Mucosa of stomach (tissue), 1 donor: ENCODE results near the gene SSU72.

Experiments
- H3K27me3 ChIP-seq: one replicate; pipeline ENCODE4 v1.7.0; 2013; ENCODE audit warnings: mild to moderate bottlenecking, low read length; ENCODE audit not compliant: control insufficient read depth, insufficient read depth
- H3K36me3 ChIP-seq: one replicate; pipeline ENCODE4 v1.7.0; 2013; ENCODE audit warnings: low read length; ENCODE audit not compliant: control insufficient read depth, insufficient read depth
- H3K4me1 ChIP-seq: one replicate; pipeline ENCODE4 v1.7.0; 2013; ENCODE audit warnings: mild to moderate bottlenecking, low read length; ENCODE audit not compliant: control insufficient read depth, insufficient read depth
- H3K4me3 ChIP-seq: one replicate; pipeline ENCODE4 v1.7.0; 2013; ENCODE audit warnings: low read length
- H3K9ac ChIP-seq: one replicate; pipeline ENCODE4 v1.7.0; 2013; ENCODE audit warnings: mild to moderate bottlenecking, low read length, moderate library complexity
- H3K9me3 ChIP-seq: one replicate; pipeline ENCODE4 v1.7.0; 2013; ENCODE audit warnings: mild to moderate bottlenecking, low read length, moderate library complexity; ENCODE audit not compliant: control insufficient read depth
- donor health status: Pancreatic carcinoma.

Gene SSU72

GRCh38 chr1:1574721-1575537 lies at the start of gene SSU72:
TSS of gene SSU72 (minus strand) at chr1:1574863. CDS start at chr1:1574557, 306 bp downstream.
- H3K27me3 ChIP-seq, result no peaks in the 10 kb centered on the region

GRCh38 chr1:1623631-1624442 lies 49.2 kb upstream of the SSU72 start:
- no peaks in the 10 kb centered on the region for H3K9me3 ChIP-seq
- no peaks in the 10 kb centered on the region for H3K36me3 ChIP-seq
- H3K4me1 ChIP-seq, result peaks cover 12% of the 10 kb centered on the region
- no peaks in the 10 kb centered on the region for H3K27me3 ChIP-seq
- H3K4me3 ChIP-seq, result no peak overlapping the region
- no peak overlapping the region for H3K9ac ChIP-seq

More at GRCh38 chr1:1574721-1575537, at the start of gene SSU72:
- Histone ChIP-seq H3K4me1 (peaks cover 5% of the 10 kb centered on the region), H3K9ac (peak within 1 kb of the TSS; percentile 94), H3K4me3 (peak within 1 kb of the TSS; percentile 83), H3K9me3 (no peaks in the 10 kb centered on the region), H3K36me3 (no peaks in the 10 kb centered on the region)

- H3K9me3 ChIP-seq, result no peaks in the 10 kb centered on the region
- peaks cover 12% of the 10 kb centered on the region for H3K4me1 ChIP-seq
- H3K36me3 ChIP-seq, result no peaks in the 10 kb centered on the region
- no peaks in the 10 kb centered on the region for H3K27me3 ChIP-seq
- no peak overlapping the region for H3K4me3 ChIP-seq
- H3K9ac ChIP-seq, result no peak overlapping the region
These were observed 48.5 kb upstream of the SSU72 start for GRCh38 chr1:1623181-1623630.

GRCh38 chr1:1622788-1623094 lies 48.1 kb upstream of the SSU72 start:
- no peaks in the 10 kb centered on the region for H3K36me3 ChIP-seq
- no peaks in the 10 kb centered on the region for H3K9me3 ChIP-seq
- no peaks in the 10 kb centered on the region for H3K27me3 ChIP-seq
- no peak overlapping the region for H3K9ac ChIP-seq
- H3K4me3 ChIP-seq, result no peak overlapping the region
- H3K4me1 ChIP-seq, result peaks cover 10% of the 10 kb centered on the region

GRCh38 chr1:1622010-1622787 lies 47.5 kb upstream of the SSU72 start:
- no peaks in the 10 kb centered on the region for H3K36me3 ChIP-seq
- H3K9ac ChIP-seq, result no peak overlapping the region
- H3K9me3 ChIP-seq, result no peaks in the 10 kb centered on the region
- H3K27me3 ChIP-seq, result no peaks in the 10 kb centered on the region
- H3K4me3 ChIP-seq, result no peak overlapping the region
- peaks cover 11% of the 10 kb centered on the region for H3K4me1 ChIP-seq

- no peak overlapping the region for H3K9ac ChIP-seq
- H3K36me3 ChIP-seq, result no peaks in the 10 kb centered on the region
- peaks cover 12% of the 10 kb centered on the region for H3K4me1 ChIP-seq
These were observed 46.7 kb upstream of the SSU72 start for GRCh38 chr1:1621173-1622009.

GRCh38 chr1:1620433-1621139 lies 45.9 kb upstream of the SSU72 start:
- H3K27me3 ChIP-seq, result no peaks in the 10 kb centered on the region
- H3K4me1 ChIP-seq, result peaks cover 13% of the 10 kb centered on the region
- H3K4me3 ChIP-seq, result no peak overlapping the region
- no peaks in the 10 kb centered on the region for H3K36me3 ChIP-seq
- no peaks in the 10 kb centered on the region for H3K9me3 ChIP-seq
- no peak overlapping the region for H3K9ac ChIP-seq

More at GRCh38 chr1:1621173-1622009, 46.7 kb upstream of the SSU72 start:
- Histone ChIP-seq H3K4me3 (no peak overlapping the region), H3K27me3 (no peaks in the 10 kb centered on the region), H3K9me3 (no peaks in the 10 kb centered on the region)

- no peak overlapping the region for H3K4me3 ChIP-seq
- peaks cover 13% of the 10 kb centered on the region for H3K4me1 ChIP-seq
- H3K27me3 ChIP-seq, result no peaks in the 10 kb centered on the region
- no peak overlapping the region for H3K9ac ChIP-seq
- H3K36me3 ChIP-seq, result no peaks in the 10 kb centered on the region
- no peaks in the 10 kb centered on the region for H3K9me3 ChIP-seq
These were observed 45.3 kb upstream of the SSU72 start for GRCh38 chr1:1619917-1620361.

- H3K36me3 ChIP-seq, result no peaks in the 10 kb centered on the region
- H3K9ac ChIP-seq, result no peak overlapping the region
- H3K4me1 ChIP-seq, result peaks cover 27% of the 10 kb centered on the region
- no peaks in the 10 kb centered on the region for H3K9me3 ChIP-seq
- H3K27me3 ChIP-seq, result no peaks in the 10 kb centered on the region
- no peak overlapping the region for H3K4me3 ChIP-seq
These were observed 43.9 kb upstream of the SSU72 start for GRCh38 chr1:1618396-1619068.

- H3K27me3 ChIP-seq, result no peaks in the 10 kb centered on the region
These were observed 43.3 kb upstream of the SSU72 start for GRCh38 chr1:1617925-1618324.

More at GRCh38 chr1:1617925-1618324, 43.3 kb upstream of the SSU72 start:
- no peak overlapping the region for H3K9ac ChIP-seq
- no peak overlapping the region for H3K4me3 ChIP-seq
- peaks cover 27% of the 10 kb centered on the region for H3K4me1 ChIP-seq
- H3K36me3 ChIP-seq, result no peaks in the 10 kb centered on the region
- no peaks in the 10 kb centered on the region for H3K9me3 ChIP-seq
